ENCODE data around the gene HABP4. TPM values are rescaled to one million over a fixed set of nuclear protein-coding genes. Genes with fewer than 3 reads are reported as not detected.

The HABP4 gene
- total RNA-seq, 1 experiment from 2014 or later: 41.0 TPM

DNA sequence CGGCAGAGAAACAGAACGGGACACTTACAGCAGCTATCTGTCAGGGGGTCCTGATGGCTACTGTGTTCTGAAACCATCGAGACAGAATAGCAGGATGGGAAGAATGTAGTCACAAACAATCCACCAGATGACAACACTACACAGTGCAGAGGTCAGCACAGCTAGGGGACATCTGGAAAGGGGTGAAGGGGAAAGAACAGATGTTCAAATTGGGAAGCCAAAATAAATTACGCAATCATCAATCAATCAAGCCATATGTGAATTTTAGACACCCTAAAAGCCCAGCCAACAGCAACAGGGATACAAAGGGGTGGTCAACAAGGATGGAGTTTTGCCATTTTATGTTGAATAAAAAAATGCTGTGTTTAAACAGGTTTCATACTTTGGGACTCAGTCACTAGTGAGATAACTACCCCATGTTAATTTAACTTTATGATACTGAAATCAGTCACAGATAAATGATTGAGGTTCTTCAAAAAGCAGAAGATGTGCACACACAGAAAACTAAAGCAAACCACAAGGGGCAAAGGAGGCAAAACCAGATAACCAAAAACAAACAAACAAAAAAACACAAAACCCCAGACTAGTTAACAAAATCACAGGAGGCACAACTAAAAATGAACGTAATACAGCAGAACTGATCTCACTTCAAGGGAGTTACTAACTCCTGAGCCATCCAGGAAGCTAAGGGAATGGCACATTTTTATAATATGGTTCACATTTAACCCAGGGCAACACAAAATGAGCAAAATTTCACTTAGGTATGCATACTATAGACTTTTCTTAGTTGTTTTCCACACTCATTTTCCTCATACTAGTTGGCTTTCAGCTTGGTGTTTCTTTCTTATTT lies 65.9 kb downstream of the HABP4 start:
- no peak for DNase-seq (ENCODE audit: low spot score)

DNA sequence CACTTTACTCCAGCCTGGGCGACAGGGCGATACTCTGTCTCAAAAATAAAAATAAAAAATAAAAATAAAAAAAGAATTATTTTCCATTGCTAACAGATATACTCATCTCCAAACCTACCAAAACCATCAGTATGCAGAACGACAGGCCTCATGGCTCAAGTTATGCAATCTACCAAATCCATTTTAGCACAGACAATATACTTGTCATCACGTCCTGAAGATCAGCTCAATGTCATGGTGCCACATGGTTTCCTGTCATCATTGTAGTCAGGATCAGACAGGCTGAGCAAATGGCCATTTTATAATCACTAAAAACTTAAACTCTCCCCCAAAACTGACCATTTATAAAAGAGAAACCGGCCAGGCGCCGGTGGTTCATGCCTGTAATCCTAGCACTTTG lies 69.1 kb downstream of the HABP4 start:
- DNase-seq (ENCODE audit: low spot score): no peak

DNA sequence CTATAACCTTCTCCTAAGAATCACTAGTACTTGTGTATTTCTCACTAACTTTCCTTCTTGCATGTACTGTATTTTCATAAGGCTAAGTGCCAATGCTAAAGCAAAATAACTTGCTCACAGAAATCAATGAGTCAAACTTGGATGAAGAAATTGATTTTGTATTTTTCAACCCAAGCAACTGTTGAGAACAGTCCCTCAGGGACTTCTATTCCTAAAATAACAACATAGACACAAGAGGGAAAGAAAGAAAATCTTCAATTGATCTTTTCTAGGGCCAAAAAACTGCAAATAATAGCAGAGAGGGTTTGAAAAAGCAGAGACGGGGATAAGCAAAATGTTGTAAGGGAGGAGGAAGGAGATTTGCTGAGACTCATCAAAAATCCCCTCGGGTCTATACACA lies 69.8 kb downstream of the HABP4 start:
- DNase-seq (ENCODE audit: low spot score): no peak

DNA sequence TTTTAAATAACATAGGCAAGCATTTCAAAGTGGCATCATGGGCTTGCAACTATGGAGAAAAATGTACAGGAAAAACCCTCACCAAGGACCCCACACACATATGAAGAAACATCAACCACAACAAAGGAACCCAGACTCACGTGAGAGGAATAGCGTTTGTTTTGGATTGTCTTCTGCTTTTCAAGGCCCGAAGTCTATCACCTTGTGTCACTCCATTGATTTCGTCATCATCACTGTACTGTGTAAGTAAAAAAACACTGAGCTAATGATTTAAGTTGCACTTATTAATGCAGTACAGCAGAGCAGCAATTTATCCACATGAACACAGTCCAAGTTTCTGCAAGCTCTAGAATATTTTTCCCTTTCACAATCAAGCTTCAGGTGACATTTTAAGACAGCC lies 72.4 kb downstream of the HABP4 start:
- DNase-seq (ENCODE audit: low spot score): no peak

DNA sequence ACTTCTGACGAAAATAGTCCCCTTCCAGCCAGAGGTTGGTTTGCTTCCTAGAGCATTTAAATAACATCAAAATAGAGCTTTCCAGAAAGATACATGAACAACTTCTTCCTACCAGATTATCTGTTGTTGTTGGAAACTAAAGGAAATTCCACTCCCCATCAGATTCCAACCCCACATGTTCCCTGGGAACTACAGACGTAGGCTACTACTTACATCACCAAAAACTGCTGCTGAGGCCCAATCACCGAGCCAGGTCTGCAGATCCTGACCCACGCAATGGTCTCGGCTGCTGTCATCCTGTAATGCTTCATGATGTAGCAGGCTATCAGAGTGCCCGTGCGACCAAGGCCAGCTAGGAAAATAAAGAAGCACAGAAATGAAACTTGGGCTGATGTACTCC lies 73.4 kb downstream of the HABP4 start:
- no peak for DNase-seq (ENCODE audit: low spot score)

DNA sequence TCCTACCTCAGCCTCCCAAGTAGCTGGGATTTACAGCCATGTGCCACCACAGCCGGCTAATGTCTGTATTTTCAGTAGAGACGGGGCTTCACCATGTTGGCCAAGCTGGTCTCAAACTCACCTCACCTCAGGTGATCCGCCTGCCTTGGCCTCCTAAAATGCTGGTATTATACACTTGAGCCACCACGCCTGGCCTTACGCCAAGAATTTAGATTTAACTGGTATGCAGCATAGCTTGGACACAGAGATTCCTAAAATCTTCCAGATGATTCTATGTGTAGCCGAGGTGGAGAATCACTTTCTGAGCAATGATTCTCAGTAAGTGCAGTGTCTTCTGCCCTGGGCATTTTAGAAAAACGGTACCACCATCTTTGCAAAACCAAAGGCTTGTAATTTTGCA lies 74.1 kb downstream of the HABP4 start:
- DNase-seq (ENCODE audit: low spot score): no peak

DNA sequence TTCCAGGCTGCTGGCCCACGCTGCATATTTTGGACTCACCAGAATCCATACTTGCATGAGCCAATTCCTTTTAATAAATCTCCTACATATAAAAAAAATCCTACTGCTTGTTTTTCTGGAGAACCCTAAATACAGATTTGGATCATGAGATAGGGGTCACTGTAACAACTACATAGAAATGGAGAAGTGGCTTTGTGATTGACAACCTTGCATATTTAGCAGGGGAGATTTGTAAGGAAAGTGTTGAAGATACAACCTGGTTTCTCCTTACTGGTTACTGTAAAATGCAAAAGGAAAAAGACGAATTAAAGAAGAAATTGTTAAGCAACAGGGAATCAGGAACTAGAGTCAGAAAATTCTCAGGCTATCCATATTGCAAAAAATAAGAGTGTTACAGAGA lies 74.8 kb downstream of the HABP4 start:
- DNase-seq (ENCODE audit: low spot score): no peak

DNA sequence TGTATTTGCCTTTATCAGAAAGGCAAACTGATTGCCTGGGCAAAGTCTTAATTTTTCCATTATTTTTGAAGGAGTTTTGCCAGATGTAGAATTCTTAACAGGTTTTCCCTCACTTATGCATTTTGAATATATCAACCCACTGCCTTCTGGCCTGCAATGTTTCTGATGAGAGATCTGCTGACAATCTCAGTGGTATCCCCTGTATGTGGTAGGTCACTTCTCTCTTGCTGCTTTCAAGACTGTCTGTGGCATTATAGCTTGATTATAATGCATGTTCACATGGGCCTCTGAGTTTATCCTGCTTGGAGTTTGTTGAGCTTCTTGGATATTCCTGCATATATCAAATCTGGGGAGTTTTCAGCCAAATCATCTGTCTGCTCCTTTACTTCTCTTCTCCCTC lies 82.2 kb downstream of the HABP4 start:
- DNase-seq (ENCODE audit: low spot score): no peak

DNA sequence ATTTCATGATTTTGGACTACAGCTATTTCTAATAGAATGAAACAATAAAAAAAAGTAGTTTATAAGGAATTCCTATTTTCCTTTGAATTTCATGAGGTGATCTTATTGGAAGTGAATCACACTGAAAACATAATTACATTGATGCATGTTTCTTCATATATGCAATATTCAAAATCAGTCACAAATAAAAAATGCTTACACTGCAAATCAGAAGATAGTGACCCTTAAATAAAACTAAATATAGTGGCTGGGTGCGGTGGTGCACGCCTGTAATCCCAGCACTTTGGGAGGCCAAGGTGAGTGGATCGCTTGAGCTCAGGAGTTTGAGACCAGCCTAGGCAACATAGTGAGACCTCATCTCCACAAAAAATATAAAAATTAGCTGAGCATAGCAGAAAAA lies 90.1 kb downstream of the HABP4 start:
- DNase-seq (ENCODE audit: low spot score): no peak

Other genes with a start within 250 kb of the HABP4 start
- gene HSD17B3, start 148.0 kb upstream of the HABP4 start, total RNA-seq (2014; rRNA removed; shearing (Covaris generic)): not detected in 2 replicates
- gene SLC35D2, start 66.5 kb upstream of the HABP4 start, total RNA-seq (2014; rRNA removed; shearing (Covaris generic)): 42.4 and 47.9 TPM in 2 replicates
- 33.7 and 37.6 TPM in 2 replicates for gene ZNF367, start 31.8 kb upstream of the HABP4 start, total RNA-seq (2014; rRNA removed; shearing (Covaris generic))
- 24.0 and 27.1 TPM in 2 replicates for gene CDC14B, start 169.7 kb downstream of the HABP4 start, total RNA-seq (2014; rRNA removed; shearing (Covaris generic))
- gene PRXL2C, start 205.1 kb downstream of the HABP4 start, total RNA-seq (2014; rRNA removed; shearing (Covaris generic)): 37.4 and 38.4 TPM in 2 replicates